ENCODE results near the gene FTO.

FTO gene

DNA sequence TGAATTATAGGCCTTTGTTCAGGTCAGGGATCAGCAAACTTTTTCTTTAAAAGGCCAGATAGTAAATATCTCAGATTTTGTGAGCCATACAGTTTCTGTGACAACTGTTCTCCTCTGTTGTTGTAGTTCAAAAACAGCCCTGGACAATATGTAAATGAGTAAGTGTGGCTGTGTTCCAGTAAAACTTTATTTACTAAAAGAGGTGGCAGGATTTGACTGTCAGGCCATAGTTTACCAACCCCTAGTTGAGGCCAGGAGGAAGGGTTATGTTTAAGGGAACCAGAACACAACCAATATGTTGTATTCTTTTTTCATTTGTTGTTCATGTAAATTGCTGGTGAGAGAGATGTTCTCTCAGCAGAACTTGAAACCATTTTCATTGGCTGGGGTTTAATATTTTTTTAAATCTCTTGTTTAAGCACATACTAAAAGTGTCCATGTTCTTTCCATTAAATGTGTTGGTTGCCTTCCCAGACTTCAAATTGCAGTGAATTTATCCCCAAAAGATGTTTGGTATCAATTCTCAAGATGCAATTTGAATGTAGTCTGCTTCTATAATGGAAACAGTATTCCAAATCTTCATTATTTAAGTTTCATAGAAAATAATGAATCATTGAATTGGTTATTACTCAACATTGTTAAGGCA, 260.3 kb downstream of the FTO start:
- no peak for DNase-seq (ENCODE audit: low read depth in 3 of 3)

DNA sequence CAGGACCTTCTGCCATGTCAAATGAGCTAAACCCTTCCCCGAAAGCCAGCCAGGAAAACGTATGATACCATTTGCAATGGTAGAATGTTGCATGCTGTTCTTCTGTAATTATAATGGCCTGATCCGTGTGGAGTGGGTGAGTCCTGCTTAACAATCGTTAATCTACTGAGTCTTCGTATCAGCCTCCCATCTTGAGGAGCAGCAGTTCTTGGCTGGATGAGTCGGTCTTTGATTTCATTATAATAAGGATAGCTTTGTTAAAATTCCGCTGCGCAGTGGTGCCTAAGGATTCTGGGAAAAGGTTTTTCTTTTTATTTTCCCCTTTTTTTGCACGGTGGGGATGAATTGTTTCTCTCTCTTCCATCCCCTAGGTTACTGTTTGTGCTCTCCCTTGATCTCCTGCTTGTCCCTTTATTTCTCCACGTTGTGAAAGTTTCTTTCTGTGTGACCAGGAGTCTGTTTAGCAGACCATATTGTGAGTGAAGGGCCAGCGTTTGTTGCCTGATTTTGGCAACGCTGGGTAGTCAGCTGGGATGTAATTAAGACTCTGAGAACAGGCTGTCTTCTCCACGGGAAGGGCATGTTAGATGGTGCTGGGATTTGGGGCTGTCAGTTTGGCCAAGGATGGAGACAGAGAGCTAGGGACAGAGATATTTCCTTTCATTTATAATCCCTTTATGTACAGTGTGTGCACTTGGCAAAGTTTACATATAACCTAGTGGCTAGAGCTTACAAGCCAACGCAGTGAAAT, 263.0 kb downstream of the FTO start:
- DNase-seq (ENCODE audit: low read depth in 3 of 3): no peak

DNA sequence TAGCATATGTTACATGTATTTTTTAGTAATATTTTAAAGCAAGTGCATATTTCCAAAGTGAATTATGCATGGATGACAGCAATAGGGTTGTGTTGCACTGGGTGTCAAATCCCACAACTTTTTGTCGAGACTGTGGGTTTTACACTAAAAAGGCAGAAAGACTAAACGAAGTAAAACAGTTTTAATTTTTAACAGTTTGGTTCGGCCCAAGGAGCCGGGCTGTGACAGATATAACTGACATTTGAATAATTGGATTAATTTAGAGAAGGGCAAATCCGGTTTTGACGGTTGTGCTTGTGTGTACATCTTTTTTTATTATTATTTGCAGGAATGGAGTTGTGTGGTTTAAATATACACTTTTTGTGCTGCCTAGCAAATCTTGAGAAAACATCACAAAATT, 263.6 kb downstream of the FTO start:
- no peak for DNase-seq (ENCODE audit: low read depth in 3 of 3)

- no peak for DNase-seq (ENCODE audit: low read depth in 3 of 3)
Observed at GRCh38 chr16:53968454-53968853, 264.5 kb downstream of the FTO start.

- DNase-seq (ENCODE audit: low read depth in 3 of 3): no peak
Observed at GRCh38 chr16:53968896-53969295, 264.9 kb downstream of the FTO start.

- DNase-seq (ENCODE audit: low read depth in 3 of 3): no peak
Observed at GRCh38 chr16:53971616-53972015, 267.7 kb downstream of the FTO start.

DNA sequence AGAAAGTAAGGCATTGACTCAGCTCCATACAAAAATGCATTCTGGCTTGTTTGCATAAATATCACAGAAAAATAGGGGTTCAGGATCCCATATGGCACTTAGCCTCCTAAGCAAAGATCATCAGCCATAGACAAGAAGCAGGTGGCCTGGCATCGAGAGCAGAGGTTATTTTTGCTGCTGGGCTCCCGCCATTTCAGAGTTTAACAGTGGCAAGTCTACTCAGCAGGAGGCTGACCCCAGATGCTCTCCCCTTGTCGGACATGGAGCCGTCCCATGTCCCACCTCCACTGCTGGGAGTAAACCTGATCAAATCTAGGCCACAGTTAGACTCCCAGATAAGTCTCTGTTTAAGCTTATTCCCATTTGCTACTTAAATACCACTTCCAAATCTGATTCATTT, 269.1 kb downstream of the FTO start:
- DNase-seq (ENCODE audit: low read depth in 3 of 3): no peak

- DNase-seq (ENCODE audit: low read depth in 3 of 3): no peak
Observed at GRCh38 chr16:53974484-53975080, 270.6 kb downstream of the FTO start.

DNA sequence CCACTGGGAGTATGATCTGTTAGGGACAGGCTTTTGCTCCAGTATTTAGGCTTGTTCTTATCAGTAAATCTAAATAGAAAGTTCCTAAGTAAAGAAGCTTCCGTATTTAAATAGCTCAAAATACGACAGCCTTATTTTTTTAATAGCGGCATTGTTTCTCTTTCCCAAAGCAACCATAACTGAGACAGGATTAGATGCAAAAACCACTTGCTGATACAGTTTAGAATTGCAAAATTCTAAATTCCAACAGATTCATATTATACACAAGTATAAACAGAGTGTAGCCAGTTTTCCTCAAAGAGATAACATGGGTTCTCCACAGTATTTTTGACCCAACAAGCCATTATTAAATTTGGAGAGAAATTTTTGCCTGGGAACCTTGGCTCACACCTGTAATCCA, 276.7 kb downstream of the FTO start:
- no peak for DNase-seq (ENCODE audit: low read depth in 3 of 3)

DNA sequence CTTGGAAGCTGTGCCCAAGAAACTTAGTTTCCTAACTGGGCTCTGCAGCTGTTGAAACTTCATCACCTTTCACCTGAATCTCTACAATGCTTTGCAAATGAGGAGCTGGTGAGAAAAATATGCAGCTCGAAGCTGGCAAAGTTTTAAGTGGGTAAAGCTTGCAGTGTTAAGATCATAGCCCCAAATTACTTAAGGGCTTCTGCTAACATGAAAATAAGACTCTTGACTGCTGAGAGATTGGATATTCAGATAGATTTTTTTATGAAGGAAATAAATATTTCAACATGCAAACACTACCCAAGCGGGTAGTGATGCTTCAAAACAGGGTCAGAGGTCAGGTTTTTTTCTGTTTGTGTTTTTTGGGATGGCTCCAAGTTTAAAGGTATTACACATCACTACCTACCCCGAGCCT, 278.7 kb downstream of the FTO start:
- no peak for DNase-seq (ENCODE audit: low read depth in 3 of 3)

GRCh38 chr16:53984936-53985335, 281.0 kb downstream of the FTO start:
- no peak for DNase-seq (ENCODE audit: low read depth in 3 of 3)

- no peak for DNase-seq (ENCODE audit: low read depth in 3 of 3)
Observed at GRCh38 chr16:53985861-53986260, 281.9 kb downstream of the FTO start.

DNA sequence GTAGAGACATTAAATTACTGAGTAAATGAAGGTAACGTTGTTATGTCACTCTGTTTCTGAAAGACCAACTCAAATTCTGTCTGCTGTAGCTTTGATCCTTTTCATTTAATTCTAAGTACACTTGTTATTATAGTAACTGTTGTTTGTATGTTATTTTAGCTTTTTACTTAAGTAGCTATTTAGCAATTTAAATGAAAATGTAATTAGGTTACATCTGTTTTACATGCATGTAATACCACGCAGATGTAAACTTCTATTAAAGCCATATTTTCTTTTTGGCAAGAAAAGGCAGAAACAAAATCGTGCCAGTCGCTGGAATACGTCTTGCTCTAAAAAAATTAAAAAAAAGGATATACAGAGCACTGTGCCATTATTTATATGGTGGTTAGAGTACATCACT, 282.8 kb downstream of the FTO start:
- no peak for DNase-seq (ENCODE audit: low read depth in 3 of 3)

- DNase-seq (ENCODE audit: low read depth in 3 of 3): no peak
Observed at GRCh38 chr16:53988136-53988535, 284.2 kb downstream of the FTO start.

DNA sequence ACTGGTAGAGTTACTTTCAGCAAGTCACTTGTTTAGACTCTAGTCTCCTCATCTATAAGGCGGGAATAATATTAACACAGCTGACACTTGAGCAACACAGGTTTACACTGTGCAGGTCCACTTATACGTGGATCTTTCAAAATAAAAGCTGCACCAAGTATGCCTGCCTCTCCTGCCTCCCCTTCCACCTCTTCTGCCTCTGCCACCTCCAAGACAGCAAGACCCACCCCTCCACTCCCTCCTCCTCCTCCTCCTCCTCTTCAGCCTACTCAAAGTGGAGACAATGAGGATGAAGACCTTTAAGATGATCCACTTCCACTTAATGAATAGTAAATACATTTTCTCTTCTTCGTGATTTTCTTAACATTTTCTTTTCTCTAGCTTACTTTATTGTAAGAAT, 285.6 kb downstream of the FTO start:
- no peak for DNase-seq (ENCODE audit: low read depth in 3 of 3)

- no peak for DNase-seq (ENCODE audit: low read depth in 3 of 3)
Observed at GRCh38 chr16:53991754-53992378, 287.9 kb downstream of the FTO start.

DNA sequence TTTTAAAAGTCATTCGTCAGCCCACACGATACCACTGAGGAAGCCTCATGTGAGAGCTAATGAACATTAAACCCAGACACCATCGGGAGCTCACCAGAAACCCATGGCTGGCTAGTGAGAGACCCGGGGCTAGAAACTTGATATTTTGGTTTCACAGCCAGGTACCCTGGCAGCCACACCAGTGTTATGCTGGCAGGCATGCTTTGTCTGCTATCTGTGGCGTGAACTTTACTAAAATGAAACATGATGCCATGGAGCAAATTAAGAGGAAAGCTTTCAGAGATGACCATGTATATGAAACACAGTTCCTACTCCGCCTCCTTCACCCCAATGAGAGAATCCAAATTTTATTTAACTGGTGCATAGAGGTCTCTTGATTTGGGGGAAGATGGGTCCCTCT, 291.4 kb downstream of the FTO start:
- DNase-seq (ENCODE audit: low read depth in 3 of 3): no peak

DNA sequence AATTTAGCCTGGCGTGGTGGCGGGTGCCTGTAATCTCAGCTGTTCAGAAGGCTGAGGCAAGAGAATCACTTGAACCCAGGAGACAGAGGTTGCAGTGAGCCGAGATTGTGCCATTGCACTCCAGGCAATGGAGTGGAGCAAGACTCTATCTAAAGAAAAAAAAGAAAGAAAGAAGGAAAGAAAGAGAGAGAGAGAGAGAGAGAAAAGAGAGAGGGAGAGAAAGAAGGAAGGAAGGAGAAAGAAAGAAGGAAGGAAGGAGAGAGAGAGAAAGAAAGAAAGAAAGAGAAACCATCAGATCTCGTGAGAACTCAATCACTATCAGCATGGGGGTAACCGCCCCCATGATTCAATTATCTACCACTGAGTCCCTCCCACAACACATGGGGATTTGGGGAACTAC, 293.0 kb downstream of the FTO start:
- no peak for DNase-seq (ENCODE audit: low read depth in 3 of 3)

DNA sequence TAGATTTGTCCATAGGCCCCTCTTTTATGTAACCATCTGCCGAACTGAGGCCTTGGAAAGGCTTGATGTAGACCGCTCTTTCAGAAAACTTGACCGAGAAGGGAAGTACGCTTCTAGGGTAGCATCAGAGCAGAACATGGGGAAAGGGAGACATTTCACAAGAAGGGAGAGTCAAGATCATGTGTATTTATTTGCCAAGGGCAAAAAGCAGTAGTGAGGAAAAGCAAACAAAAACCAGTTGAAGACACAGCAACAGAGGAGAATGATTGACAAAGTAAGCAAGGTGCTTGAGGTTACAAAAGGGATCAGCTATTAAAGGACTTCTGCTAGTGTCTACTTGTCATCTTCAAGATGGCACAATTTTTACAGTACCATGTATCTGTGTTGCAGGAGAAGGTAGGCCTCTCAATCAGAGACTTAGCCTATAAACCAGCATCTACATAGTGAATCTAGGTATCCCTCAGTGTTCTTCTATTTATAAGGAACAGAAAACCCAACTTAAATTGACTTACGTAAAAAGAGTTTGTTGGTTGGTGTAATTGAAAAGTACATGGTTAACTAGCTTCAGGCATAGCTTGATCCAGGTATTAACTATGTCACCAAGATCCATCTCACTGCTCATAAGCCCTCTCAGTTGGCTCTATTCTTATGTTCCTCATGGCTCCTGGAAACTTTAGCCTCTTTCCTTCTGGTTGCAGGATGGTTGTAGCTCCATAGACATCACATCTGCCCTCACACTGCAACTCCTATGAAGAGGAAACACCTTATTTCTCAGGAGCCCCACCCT, 294.3 kb downstream of the FTO start:
- DNase-seq (ENCODE audit: low read depth in 3 of 3): no peak

GRCh38 chr16:53998966-53999522, 295.1 kb downstream of the FTO start:
- no peak for DNase-seq (ENCODE audit: low read depth in 3 of 3)

GRCh38 chr16:53999841-54000240, 295.9 kb downstream of the FTO start:
- no peak for DNase-seq (ENCODE audit: low read depth in 3 of 3)

DNA sequence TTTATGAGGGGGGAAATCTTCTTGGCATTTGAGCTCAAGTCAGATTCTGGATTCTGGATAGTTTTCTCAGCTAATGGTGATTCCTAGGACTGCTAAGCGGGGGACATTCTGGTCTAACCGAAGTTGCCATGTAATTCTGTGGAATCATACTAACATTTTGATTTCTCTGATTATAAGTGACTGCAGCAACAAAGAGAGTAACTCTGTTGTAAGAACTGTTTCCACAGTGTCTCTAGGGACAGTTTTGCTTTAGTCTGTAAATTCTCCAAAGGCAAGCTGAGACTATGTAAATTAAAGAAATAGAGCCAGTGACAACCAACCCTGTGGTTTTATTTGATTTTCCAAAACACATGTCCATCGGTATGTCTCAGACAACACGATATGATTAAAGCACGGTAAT, 296.4 kb downstream of the FTO start:
- no peak for DNase-seq (ENCODE audit: low read depth in 3 of 3)
